Measurements from ENCODE around the gene ITPRIPL2. TPM values are rescaled to one million over a fixed set of nuclear protein-coding genes. Genes with fewer than 3 reads are reported as not detected.

The ITPRIPL2 gene
- total RNA-seq, 1 donor from 2014 or later = 16.2 TPM

Other genes with a start within 250 kb of the ITPRIPL2 start
- 30.8 TPM for gene SMG1, start 187.6 kb upstream of the ITPRIPL2 start, total RNA-seq
- 0.30 TPM for gene TMC7, start 130.0 kb upstream of the ITPRIPL2 start, total RNA-seq
- gene COQ7, start 46.4 kb upstream of the ITPRIPL2 start, total RNA-seq = 8.4 TPM
- gene SYT17, start 54.3 kb downstream of the ITPRIPL2 start, total RNA-seq = 7.7 TPM
- gene CLEC19A, start 171.8 kb downstream of the ITPRIPL2 start, total RNA-seq = not detected